ENCODE measurements around the gene AK1.
"Not testable (repeated sequence)": the region's sequence is repeated elsewhere in the genome, so short reads cannot be mapped to it uniquely, and the experiment has no call there.

DNA sequence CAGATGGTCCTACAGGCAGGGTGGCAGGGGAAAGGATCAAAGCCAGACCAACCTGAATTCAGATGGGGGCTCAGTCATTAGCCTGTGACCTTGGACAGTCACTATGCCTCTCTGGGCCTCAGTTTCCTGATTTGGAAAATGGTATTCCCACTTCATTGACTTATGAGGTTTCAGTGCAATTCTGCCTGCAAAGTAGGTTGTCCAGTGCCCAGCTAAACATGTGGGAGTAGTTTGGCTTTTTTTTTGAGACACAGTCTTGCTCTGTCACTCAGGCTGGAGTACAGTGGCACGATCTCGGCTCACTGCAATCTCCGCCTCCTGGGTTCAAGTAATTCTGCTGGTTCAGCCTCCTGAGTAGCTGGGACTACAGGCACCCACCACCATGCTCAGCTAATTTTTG lies 40.9 kb downstream of the AK1 start:
- TF ChIP-seq, protein P1, sequence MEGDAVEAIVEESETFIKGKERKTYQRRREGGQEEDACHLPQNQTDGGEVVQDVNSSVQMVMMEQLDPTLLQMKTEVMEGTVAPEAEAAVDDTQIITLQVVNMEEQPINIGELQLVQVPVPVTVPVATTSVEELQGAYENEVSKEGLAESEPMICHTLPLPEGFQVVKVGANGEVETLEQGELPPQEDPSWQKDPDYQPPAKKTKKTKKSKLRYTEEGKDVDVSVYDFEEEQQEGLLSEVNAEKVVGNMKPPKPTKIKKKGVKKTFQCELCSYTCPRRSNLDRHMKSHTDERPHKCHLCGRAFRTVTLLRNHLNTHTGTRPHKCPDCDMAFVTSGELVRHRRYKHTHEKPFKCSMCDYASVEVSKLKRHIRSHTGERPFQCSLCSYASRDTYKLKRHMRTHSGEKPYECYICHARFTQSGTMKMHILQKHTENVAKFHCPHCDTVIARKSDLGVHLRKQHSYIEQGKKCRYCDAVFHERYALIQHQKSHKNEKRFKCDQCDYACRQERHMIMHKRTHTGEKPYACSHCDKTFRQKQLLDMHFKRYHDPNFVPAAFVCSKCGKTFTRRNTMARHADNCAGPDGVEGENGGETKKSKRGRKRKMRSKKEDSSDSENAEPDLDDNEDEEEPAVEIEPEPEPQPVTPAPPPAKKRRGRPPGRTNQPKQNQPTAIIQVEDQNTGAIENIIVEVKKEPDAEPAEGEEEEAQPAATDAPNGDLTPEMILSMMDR (conservative IDR thresholded peaks at IDR 0.05): not testable (repeated sequence)
- TF ChIP-seq ZFX (IDR thresholded peaks at IDR 0.05): not testable (repeated sequence)

Measured in C4-2B (cell line).